Common myeloid progenitor, CD34-positive (primary cell): ENCODE measurements around the gene DAPK3.
"Not testable (repeated sequence)": the region's sequence is repeated elsewhere in the genome, so short reads cannot be mapped to it uniquely, and the experiment has no call there.

Source experiments
- CTCF ChIA-PET: fragments of 350-600 bp; sonication (Branson Sonifier 250); formaldehyde crosslinking; loops from one replicate; lab custom pipeline; 2021; ENCODE audit warnings: antibody characterized with exemption; lab: Charles Lee
- POLR2A ChIA-PET: fragments of 350-600 bp; sonication (Branson Sonifier 250); formaldehyde crosslinking; loops from one replicate; lab custom pipeline; 2021; ENCODE audit warnings: antibody characterized with exemption; lab: Charles Lee
- DNase-seq, 3 donors: peaks; one replicate each; pipeline versions ENCODE4 v3.0.0 to v3.0.0-alpha.2; 2013
- H3K27ac ChIP-seq, 2 experiments: 1 replicate in 1 of 2; 2 replicates in 1 of 2; pipeline ENCODE4 v1.7.0; 2013; ENCODE audit warnings: inconsistent platforms in 2 of 2, low read length in 2 of 2, mild to moderate bottlenecking in 2 of 2, low read depth in 1 of 2, moderate library complexity in 1 of 2; ENCODE audit not compliant: severe bottlenecking in 2 of 2, insufficient read depth in 1 of 2, poor library complexity in 1 of 2
- H3K27me3 ChIP-seq, 5 experiments: replicated peaks in 2 of 5; 1 replicate in 3 of 5; 2 replicates in 2 of 5; pipeline versions ENCODE4 v1.6.1 to v1.7.0; 2013; ENCODE audit warnings: low read length in 4 of 5, mild to moderate bottlenecking in 2 of 5, moderate library complexity in 2 of 5, inconsistent platforms in 1 of 5; ENCODE audit not compliant: insufficient read depth in 5 of 5, control insufficient read depth in 4 of 5
- H3K36me3 ChIP-seq, 4 experiments: 1 replicate in 2 of 4; 2 replicates in 2 of 4; pipeline versions ENCODE4 v1.6.1 to v1.7.0; 2013; ENCODE audit warnings: low read length in 3 of 4, control low read depth in 1 of 4, mild to moderate bottlenecking in 1 of 4; ENCODE audit not compliant: control insufficient read depth in 4 of 4, insufficient read depth in 4 of 4
- H3K4me1 ChIP-seq, 4 experiments: 1 replicate in 3 of 4; 2 replicates in 1 of 4; pipeline versions ENCODE4 v1.6.1 to v1.7.1; 2013; ENCODE audit warnings: low read length in 3 of 4, mild to moderate bottlenecking in 3 of 4, control low read depth in 1 of 4, inconsistent platforms in 1 of 4, moderate library complexity in 1 of 4; ENCODE audit not compliant: control insufficient read depth in 4 of 4, insufficient read depth in 4 of 4; ENCODE audit errors: control extremely low read depth in 1 of 4
- H3K4me3 ChIP-seq, 7 experiments: 1 replicate in 4 of 7; 2 replicates in 3 of 7; pipeline versions ENCODE4 v1.5.1 to v1.7.0; 2013; ENCODE audit warnings: mild to moderate bottlenecking in 7 of 7, low read length in 6 of 7, moderate library complexity in 6 of 7, inconsistent platforms in 2 of 7, low read depth in 2 of 7, control low read depth in 1 of 7; ENCODE audit not compliant: insufficient read depth in 4 of 7, control insufficient read depth in 1 of 7; ENCODE audit errors: extremely low read depth in 1 of 7
- H3K9me3 ChIP-seq, 5 experiments: 1 replicate in 4 of 5; 2 replicates in 1 of 5; pipeline versions ENCODE4 v1.6.1 to v1.7.1; 2013; ENCODE audit warnings: low read length in 4 of 5, mild to moderate bottlenecking in 2 of 5, inconsistent platforms in 1 of 5, low read depth in 1 of 5, moderate library complexity in 1 of 5; ENCODE audit not compliant: control insufficient read depth in 4 of 5, insufficient read depth in 2 of 5; ENCODE audit errors: control extremely low read depth in 1 of 5
- WGBS: methylation state at CpG from one replicate; pipeline ENCODE4 v1.1.5; 2013; ENCODE audit not compliant: insufficient coverage; 5-methylcytosine and 5-hydroxymethylcytosine counted together

DAPK3 gene

GRCh38 chr19:3954107-3954506, 16.8 kb downstream of the DAPK3 start:
- Histone ChIP-seq H3K4me3 (no peak overlapping the region), H3K27ac (no peak overlapping the region), H3K4me1 (peaks cover 0 to 30% (median 26%) of the 10 kb centered on the region in 4 experiments), H3K9me3 (peaks cover 0 to 5% (median 0%) of the 10 kb centered on the region in 5 experiments), H3K36me3 (peaks cover 0 to 24% (median 15%) of the 10 kb centered on the region in 4 experiments), H3K27me3 (no peaks in the 10 kb centered on the region)
- 95% methylated on average over 11 of the region's 12 CpGs for WGBS
- POLR2A ChIA-PET = no interaction called here
- DNase-seq = no peak
- CTCF ChIA-PET = interaction anchor here (0.9 kb wide), 1 partner anchor 8 kb away, joined by 3 read pairs; no protein-coding TSS in a partner anchor

DNA sequence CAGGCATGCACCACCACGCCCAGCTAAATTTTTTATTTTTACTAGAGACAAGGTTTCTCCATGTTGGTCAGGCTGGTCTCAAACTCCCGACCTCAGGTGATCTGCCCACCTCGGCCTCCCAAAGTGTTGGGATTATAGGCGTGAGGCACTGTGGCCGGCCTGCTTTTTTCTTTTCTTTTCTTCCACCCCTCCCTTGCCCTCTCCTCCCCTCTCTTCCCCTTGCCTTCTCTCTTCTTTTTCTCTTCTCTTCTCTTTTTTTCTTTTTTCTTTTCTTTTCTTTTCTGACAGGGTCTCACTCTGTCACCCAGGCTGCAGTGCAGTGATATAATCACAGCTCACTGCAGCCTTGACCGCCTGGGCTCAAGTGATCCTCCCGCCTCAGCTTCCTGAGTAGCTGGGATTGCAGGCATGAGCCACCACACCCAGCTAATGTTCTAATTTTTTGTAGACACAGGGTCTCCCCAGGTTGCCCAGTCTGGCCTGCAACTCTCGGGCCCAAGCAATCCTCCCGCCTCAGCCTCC, 18.1 kb downstream of the DAPK3 start:
- H3K27ac ChIP-seq, H3K9me3 ChIP-seq, H3K27me3 ChIP-seq, CTCF ChIA-PET, H3K4me3 ChIP-seq, POLR2A ChIA-PET, DNase-seq: not testable (repeated sequence)
- WGBS = 83% methylated on average over 9 of the region's 9 CpGs
- peaks cover 0 to 35% (median 28%) of the 10 kb centered on the region in 4 experiments for H3K4me1 ChIP-seq
- H3K36me3 ChIP-seq = peaks cover 0 to 11% (median 5%) of the 10 kb centered on the region in 4 experiments

DNA sequence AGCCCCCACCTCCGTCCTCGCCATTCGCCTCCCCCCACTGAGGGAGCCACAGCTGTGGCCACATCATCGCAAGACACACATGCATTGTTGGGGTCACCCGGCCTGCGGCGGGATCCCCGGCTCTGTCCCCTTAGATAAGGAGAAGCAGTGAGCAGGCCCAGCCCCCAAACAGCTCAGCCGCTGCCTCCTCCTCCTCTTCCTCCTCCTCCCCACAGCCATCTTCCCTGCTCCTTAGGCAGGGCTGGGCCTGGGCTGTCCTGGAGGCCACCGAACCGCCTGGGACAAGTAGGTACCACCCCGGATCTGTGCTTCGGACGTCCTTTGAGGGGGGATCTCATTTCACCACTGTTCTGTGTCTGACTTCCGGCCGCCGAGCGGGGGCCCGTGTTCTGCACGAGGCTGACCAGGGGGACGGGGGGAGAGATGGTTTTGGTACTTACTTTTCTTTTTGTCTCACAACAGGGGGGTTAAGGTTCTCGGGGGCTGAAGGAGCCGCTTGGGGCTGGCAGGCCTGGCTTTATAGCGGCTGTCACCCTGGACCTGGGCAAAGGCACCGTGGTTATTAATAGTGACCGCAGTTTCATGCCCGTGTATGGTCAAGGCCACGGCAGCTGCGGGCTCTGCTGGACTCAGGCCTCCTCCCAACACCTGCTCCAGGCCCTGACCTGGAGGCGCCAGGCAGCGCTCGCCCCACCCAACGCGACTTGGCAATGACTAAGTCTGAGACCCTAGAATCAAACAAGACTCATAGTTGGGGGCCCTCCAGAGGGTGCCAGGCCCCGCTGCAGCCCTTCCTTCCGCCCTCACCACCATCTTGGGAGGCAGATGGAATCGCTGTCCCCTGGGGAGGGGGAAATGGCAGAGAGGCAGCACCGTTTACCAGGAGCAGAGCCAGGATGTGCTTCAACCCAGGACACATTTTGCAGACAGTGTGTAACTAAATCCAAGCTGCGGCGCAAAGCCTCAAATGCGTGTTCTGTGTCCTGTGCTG, 19.7 kb downstream of the DAPK3 start:
- H3K4me1 ChIP-seq = peaks cover 0 to 36% (median 28%) of the 10 kb centered on the region in 4 experiments
- ChIA-PET POLR2A (interaction anchor here (1.2 kb wide), 1 partner anchor 34 kb away, joined by 6 read pairs; the partner anchor contains the start of gene EEF2), CTCF (interaction anchor here (1.0 to 1.2 kb wide), 2 partner anchors 14 to 57 kb away, joined by 3 read pairs; no protein-coding TSS in a partner anchor)
- peak overlapping the region; percentile 31 to 75 (median 62) for H3K4me3 ChIP-seq
- no peaks in the 10 kb centered on the region for H3K27me3 ChIP-seq
- DNase-seq = peak; percentile 73 to 96 (median 92)
- H3K9me3 ChIP-seq = no peaks in the 10 kb centered on the region
- peak overlapping the region; percentile 78 to 82 for H3K27ac ChIP-seq
- H3K36me3 ChIP-seq = peaks cover 0 to 7% (median 3%) of the 10 kb centered on the region in 4 experiments
- WGBS = 14% methylated on average over 38 of the region's 41 CpGs

- peak in 2 of 3 donors; percentile 13 to 31 for DNase-seq
- POLR2A ChIA-PET = interaction anchor here (1.2 kb wide), 1 partner anchor 35 kb away, joined by 6 read pairs; the partner anchor contains the start of gene EEF2
- H3K27me3 ChIP-seq = no peaks in the 10 kb centered on the region
- no peaks in the 10 kb centered on the region for H3K9me3 ChIP-seq
- H3K27ac ChIP-seq = peak overlapping the region; percentile 78 to 82
- peak overlapping the region; percentile 15 to 75 (median 62) for H3K4me3 ChIP-seq
- H3K36me3 ChIP-seq = peaks cover 0 to 2% (median 0%) of the 10 kb centered on the region in 4 experiments
- H3K4me1 ChIP-seq = peaks cover 0 to 38% (median 30%) of the 10 kb centered on the region in 4 experiments
- CTCF ChIA-PET = interaction anchor here (1.0 to 1.2 kb wide), 3 partner anchors 15 to 56 kb away, joined by 3 to 4 read pairs (median 3); no protein-coding TSS in a partner anchor
- WGBS = 17% methylated on average over 14 of the region's 20 CpGs
These were observed 20.7 kb downstream of the DAPK3 start for GRCh38 chr19:3949997-3950859.

DNA sequence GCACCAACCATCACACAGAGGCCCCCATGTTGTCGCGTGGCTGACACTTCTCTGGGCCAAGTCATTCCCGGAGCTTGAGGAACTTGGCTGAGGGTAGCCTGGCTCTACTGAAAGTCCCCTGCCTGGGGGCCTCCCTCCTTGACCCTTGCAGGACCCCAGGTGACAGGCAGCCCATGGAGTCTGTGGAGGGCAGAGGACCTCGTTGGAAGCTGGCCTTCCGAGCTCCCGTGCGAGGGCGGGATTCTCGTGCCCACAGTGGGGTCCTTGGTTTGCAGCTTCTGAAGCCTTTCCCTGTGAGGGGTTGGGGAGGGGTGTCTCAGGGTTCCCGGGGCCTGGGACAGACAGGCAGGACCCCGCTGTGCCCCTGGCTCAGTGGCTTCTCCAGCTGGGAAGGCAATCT, 21.6 kb downstream of the DAPK3 start:
- 92% methylated on average over 8 of the region's 11 CpGs for WGBS
- no peaks in the 10 kb centered on the region for H3K9me3 ChIP-seq
- H3K36me3 ChIP-seq = peaks cover 0 to 2% (median 0%) of the 10 kb centered on the region in 4 experiments
- peak overlapping the region in 2 of 7 experiments; percentile 67 to 75 for H3K4me3 ChIP-seq
- H3K27me3 ChIP-seq = no peaks in the 10 kb centered on the region
- CTCF ChIA-PET = interaction anchor here (1.1 kb wide), 1 partner anchor 39 kb away, joined by 4 read pairs; no protein-coding TSS in a partner anchor
- H3K27ac ChIP-seq = peak overlapping the region in 1 of 2 experiments; percentile 82
- POLR2A ChIA-PET = no interaction called here
- DNase-seq = no peak
- H3K4me1 ChIP-seq = peaks cover 0 to 45% (median 33%) of the 10 kb centered on the region in 4 experiments

DNA sequence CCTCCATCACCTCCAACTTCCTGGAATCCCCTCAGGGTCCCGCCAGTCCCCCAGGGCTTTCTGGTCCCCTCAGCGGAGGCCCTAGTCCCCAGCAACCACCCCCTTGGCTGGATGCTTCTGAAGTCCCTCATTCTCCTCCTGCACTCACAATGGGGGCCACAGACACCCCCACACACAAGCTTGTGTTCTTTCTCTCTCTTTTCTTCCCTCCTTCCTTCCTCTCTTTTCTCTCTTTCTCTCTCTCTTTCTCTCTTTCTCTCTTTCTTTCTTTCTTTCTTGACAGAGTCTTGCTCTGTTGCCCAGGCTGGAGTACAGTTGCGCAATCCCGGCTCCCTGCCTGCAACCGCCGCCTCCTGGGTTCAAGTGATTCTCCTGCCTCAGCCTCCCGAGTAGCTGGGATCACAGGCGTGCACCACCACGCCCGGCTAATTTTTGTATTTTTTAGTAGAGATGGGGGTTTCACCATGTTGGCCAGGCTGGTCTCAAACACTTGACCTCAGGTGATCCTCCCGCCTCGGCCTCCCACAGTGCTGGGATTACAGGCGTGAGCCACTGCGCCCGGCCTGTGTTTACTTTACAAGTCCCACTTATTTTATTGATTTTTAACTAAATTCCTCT, 23.5 kb downstream of the DAPK3 start:
- H3K9me3 ChIP-seq, H3K27ac ChIP-seq, H3K36me3 ChIP-seq, DNase-seq, H3K4me3 ChIP-seq, H3K27me3 ChIP-seq: not testable (repeated sequence)
- H3K4me1 ChIP-seq = peaks cover 0 to 48% (median 34%) of the 10 kb centered on the region in 4 experiments
- WGBS = 93% methylated on average over 5 of the region's 15 CpGs
- ChIA-PET CTCF (interaction anchor here (0.6 kb wide), 1 partner anchor 17 kb away, joined by 3 read pairs; no protein-coding TSS in a partner anchor), POLR2A (interaction anchor here (0.7 kb wide), 1 partner anchor 698 kb away, joined by 4 read pairs; no protein-coding TSS in a partner anchor)
